LNCaP clone FGC (cell line): ENCODE results near the gene ANKRD24.
"Not testable (repeated sequence)": the region's sequence is repeated elsewhere in the genome, so short reads cannot be mapped to it uniquely, and the experiment has no call there.

Source experiments
- DNase-seq: peaks from one replicate; pipeline ENCODE4 v3.0.0-alpha.2; 2011; ENCODE audit warnings: low read depth
- H3K4me3 ChIP-seq: 2 replicates; pipeline ENCODE4 v1.5.1; 2011; ENCODE audit warnings: mild to moderate bottlenecking, low read depth, low read length, control low read depth
- CTCF ChIP-seq: IDR thresholded peaks from 2 replicates; pipeline ENCODE4 v1.5.1; 2012; ENCODE audit warnings: mild to moderate bottlenecking; ENCODE audit not compliant: control insufficient read depth, insufficient read depth; ENCODE audit errors: extremely low read depth

ANKRD24 gene

GRCh38 chr19:4233282-4233853 is 50.9 kb downstream of the ANKRD24 start:
- H3K4me3 ChIP-seq = no peak overlapping the region
- no peak for DNase-seq
- peak; percentile 43 for TF ChIP-seq CTCF

- no peak overlapping the region for H3K4me3 ChIP-seq
- no peak for TF ChIP-seq CTCF
Measured at GRCh38 chr19:4234142-4234861, 51.8 kb downstream of the ANKRD24 start.

GRCh38 chr19:4234862-4235201 is 52.3 kb downstream of the ANKRD24 start:
- DNase-seq = no peak
- H3K4me3 ChIP-seq = no peak overlapping the region
- no peak for TF ChIP-seq CTCF

More at GRCh38 chr19:4234142-4234861, 51.8 kb downstream of the ANKRD24 start:
- no peak for DNase-seq

GRCh38 chr19:4237510-4237909 is 55.0 kb downstream of the ANKRD24 start:
- not testable (repeated sequence) for H3K4me3 ChIP-seq, DNase-seq

GRCh38 chr19:4238831-4239230 is 56.3 kb downstream of the ANKRD24 start:
- DNase-seq = no peak
- TF ChIP-seq CTCF = no peak
- H3K4me3 ChIP-seq = no peak overlapping the region

GRCh38 chr19:4241824-4242430 is 59.4 kb downstream of the ANKRD24 start:
- TF ChIP-seq CTCF = no peak
- H3K4me3 ChIP-seq = no peak overlapping the region
- no peak for DNase-seq

GRCh38 chr19:4245938-4246337 is 63.4 kb downstream of the ANKRD24 start:
- H3K4me3 ChIP-seq, DNase-seq: not testable (repeated sequence)
